Keratinocyte (primary cell): Measurements from ENCODE around the gene ABR.

Experiments used
- CTCF ChIP-seq, 3 experiments: IDR thresholded peaks in 1 of 3; conservative IDR thresholded peaks in 1 of 3; optimal IDR thresholded peaks in 1 of 3; 2 replicates in 2 of 3; 3 replicates in 1 of 3; pipeline versions ENCODE3 to v1.5.1; 2011; ENCODE audit warnings: low read length in 3 of 3, mild to moderate bottlenecking in 3 of 3, moderate library complexity in 2 of 3, control low read depth in 1 of 3, inconsistent platforms in 1 of 3; ENCODE audit not compliant: insufficient read depth in 2 of 3; ENCODE audit errors: extremely low read depth in 1 of 3
- EZH2 ChIP-seq: IDR thresholded peaks from one replicate; pipeline ENCODE4 v1.6.1; 2012; ENCODE audit warnings: inconsistent platforms, mild to moderate bottlenecking, low read length, moderate library complexity

GRCh38 chr17:1091190-1091534 lies 88.6 kb downstream of the ABR start:
- TF ChIP-seq CTCF (optimal IDR thresholded peaks at IDR 0.05 in 1 of 3, IDR thresholded peaks at IDR 0.05 in 1 of 3, conservative IDR thresholded peaks at IDR 0.05 in 1 of 3; ENCODE audit: extremely low read depth in 1 of 3, insufficient read depth in 2 of 3, low read length in 3 of 3): no peak
- no peak for TF ChIP-seq EZH2
